AG04449 (cell line): Measurements from ENCODE around the gene SMIM33.
"Not testable (repeated sequence)": the region's sequence is repeated elsewhere in the genome, so short reads cannot be mapped to it uniquely, and the experiment has no call there.

Experiments used
- CTCF ChIA-PET: fragments of 350-600 bp; formaldehyde crosslinking; extraction: SDS; loops from one replicate; lab custom pipeline; 2021; ENCODE audit warnings: antibody characterized with exemption; lab: Yijun Ruan, JAX
- POLR2A ChIA-PET: fragments of 400-600, 350-600 bp; formaldehyde crosslinking; extraction: SDS; loops from one replicate; lab custom pipeline; 2020; ENCODE audit warnings: antibody characterized with exemption, inconsistent platforms; lab: Yijun Ruan, JAX
- DNase-seq: peaks from one replicate; pipeline ENCODE4 v3.0.0-alpha.2; 2010; ENCODE audit warnings: low read depth, low spot score
- H3K4me3 ChIP-seq: 2 replicates; pipeline ENCODE4 v1.5.1; 2011; ENCODE audit warnings: low read depth, mild to moderate bottlenecking, control low read depth, low read length
- CTCF ChIP-seq: IDR thresholded peaks from one replicate; pipeline ENCODE4 v1.5.1; 2011; ENCODE audit warnings: mild to moderate bottlenecking, moderate library complexity, low read length, control low read depth, inconsistent platforms; ENCODE audit not compliant: insufficient read depth; ENCODE audit errors: missing control alignments

The SMIM33 gene

DNA sequence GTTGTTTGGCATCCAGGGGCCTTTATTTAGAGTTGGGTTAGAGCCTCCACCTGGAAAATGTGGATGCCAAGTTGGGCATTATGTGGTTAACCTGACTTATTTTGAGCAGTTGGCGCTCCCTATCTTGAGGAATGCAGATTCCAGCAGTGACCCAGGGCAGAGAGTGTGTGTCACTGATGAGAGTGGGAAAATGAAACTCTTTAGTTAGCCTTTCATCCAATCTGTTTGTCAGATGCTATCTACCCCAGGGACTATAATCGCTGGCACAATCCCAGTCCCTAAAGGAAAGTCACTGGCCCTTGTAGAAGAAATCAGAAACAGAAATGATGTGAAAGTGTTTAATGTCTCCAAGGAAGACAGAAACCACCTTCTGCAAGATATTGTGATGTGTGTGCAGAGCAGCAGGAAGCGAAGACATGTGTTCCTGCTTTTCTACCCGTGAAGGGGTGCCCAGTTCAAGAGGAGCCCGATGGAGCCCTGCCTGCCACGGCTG lies 21.9 kb downstream of the SMIM33 start:
- CTCF ChIA-PET: interaction anchor here (1.0 to 14.5 kb wide), 3 partner anchors 22 to 73 kb away, joined by 4 to 186 read pairs (median 5); no protein-coding TSS in a partner anchor
- no peak overlapping the region for H3K4me3 ChIP-seq
- POLR2A ChIA-PET: no interaction called here
- TF ChIP-seq CTCF: no peak
- DNase-seq: no peak

GRCh38 chr5:139494256-139494655 lies 23.5 kb downstream of the SMIM33 start:
- ChIA-PET POLR2A (interaction anchor here (1.4 kb wide), 1 partner anchor 12 kb away, joined by 6 read pairs; the partner anchor contains the start of gene STING1), CTCF (interaction anchor here (1.0 to 14.5 kb wide), 6 partner anchors 10 to 74 kb away, joined by 3 to 186 read pairs (median 17); partner anchors contain the start of gene STING1)
- no peak for DNase-seq
- H3K4me3 ChIP-seq: no peak overlapping the region
- TF ChIP-seq CTCF: no peak

- CTCF ChIA-PET: interaction anchor here (1.0 to 14.5 kb wide), 5 partner anchors 9 to 74 kb away, joined by 3 to 186 read pairs (median 26); partner anchors contain the start of gene STING1
- DNase-seq: no peak
- no peak overlapping the region for H3K4me3 ChIP-seq
- no peak for TF ChIP-seq CTCF
- POLR2A ChIA-PET: interaction anchor here (1.4 kb wide), 1 partner anchor 13 kb away, joined by 6 read pairs; the partner anchor contains the start of gene STING1
Measured at GRCh38 chr5:139494832-139495231, 24.0 kb downstream of the SMIM33 start.

DNA sequence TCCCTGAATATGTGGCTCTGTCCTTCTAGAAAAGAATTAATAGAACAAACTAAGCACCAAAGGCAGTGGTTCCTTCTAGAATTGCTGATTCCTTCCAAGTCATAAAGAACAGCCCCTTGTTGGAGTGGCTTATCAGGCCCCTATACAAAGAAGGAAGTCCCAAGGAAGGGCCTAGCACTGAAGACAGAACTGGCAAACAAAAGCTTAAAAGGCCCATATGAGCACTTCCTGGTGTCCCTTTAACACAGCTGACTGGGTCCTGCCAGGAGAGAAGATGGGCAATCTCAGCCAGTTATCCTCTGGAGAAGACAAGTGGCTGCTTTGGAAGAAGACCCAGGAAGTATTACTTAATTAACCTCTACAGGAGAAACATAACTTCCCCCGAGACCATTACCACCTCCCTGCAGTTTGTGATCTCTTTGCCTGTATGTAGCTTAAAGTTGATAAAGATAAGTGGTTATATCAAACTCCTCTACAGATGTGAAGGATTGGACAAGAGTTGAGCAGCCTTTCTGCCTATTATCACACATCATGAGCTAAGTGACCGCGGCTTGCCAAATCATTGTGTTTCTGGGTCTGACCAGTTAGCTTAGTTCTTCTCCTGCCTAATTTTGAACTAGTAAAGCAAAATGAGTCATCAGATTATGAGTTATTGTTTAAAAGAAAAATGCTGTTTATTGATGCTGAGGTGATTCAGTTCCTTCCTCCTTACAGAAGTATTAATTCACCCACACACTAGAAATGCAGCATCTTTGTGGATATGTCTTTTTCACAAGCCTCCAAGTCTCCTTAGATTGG lies 25.0 kb downstream of the SMIM33 start:
- no peak for TF ChIP-seq CTCF
- DNase-seq: no peak
- ChIA-PET CTCF (interaction anchor here (1.3 to 14.5 kb wide), 4 partner anchors 14 to 75 kb away, joined by 8 to 186 read pairs (median 26); partner anchors contain the start of gene STING1), POLR2A (interaction anchor here (1.2 kb wide), 1 partner anchor 14 kb away, joined by 4 read pairs; the partner anchor contains the start of gene STING1)
- H3K4me3 ChIP-seq: no peak overlapping the region

DNA sequence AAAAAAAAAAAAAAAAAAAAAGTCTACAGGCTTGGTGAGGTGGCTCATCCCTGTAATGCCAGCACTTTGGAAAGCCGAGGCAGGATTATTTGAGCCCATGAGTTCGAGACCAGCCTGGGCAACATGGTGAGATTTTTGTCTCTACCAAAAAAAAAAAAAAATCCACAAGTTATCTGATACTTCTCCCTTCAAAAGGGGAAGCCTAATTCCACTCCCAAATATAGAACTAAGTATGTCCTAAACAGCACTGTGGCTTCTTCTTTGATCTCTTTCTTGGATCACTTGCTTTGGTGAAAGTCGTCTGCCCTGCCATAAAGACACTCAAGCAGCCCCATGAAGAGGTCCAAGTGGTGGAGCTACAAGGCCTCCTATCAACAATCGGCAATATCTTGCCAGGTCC lies 30.6 kb downstream of the SMIM33 start:
- no peak for TF ChIP-seq CTCF
- ChIA-PET CTCF (interaction anchor here (14.5 kb wide), 1 partner anchor 14 kb away, joined by 186 read pairs; no protein-coding TSS in a partner anchor), POLR2A (no interaction called here)
- DNase-seq: no peak
- H3K4me3 ChIP-seq: no peak overlapping the region

- POLR2A ChIA-PET, H3K4me3 ChIP-seq, DNase-seq: not testable (repeated sequence)
- CTCF ChIA-PET: interaction anchor here (1.0 to 14.5 kb wide), 3 partner anchors 9 to 82 kb away, joined by 3 to 186 read pairs (median 3); no protein-coding TSS in a partner anchor
Measured at GRCh38 chr5:139503036-139503817, 32.4 kb downstream of the SMIM33 start.

DNA sequence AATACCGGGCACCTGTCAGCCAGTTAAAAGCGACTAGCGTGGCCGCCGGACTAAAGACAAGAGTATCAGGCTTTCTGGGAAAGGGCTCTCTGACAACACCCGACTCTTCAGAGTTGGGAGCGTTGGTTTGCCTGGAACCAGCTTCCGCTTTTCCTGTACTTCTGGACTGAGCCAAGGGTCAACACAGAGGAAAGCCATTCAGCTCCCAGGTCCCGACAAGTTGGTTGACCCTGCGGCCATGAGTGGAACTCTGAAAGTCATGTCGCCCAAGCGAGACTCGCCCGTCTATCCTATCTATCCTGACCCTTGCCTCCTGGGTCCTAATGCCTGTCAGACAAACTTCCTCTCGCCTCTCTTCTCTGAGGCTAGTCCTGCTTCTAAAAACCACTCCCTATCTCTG lies 33.1 kb downstream of the SMIM33 start:
- DNase-seq, H3K4me3 ChIP-seq, POLR2A ChIA-PET: not testable (repeated sequence)
- CTCF ChIA-PET: interaction anchor here (1.0 to 14.5 kb wide), 3 partner anchors 10 to 81 kb away, joined by 3 to 186 read pairs (median 21); no protein-coding TSS in a partner anchor

- DNase-seq, H3K4me3 ChIP-seq: not testable (repeated sequence)
- ChIA-PET POLR2A (interaction anchor here (0.5 kb wide), 1 partner anchor 25 kb away, joined by 4 read pairs; no protein-coding TSS in a partner anchor), CTCF (interaction anchor here (4.5 to 14.5 kb wide), 2 partner anchors 10 to 82 kb away, joined by 21 to 186 read pairs; no protein-coding TSS in a partner anchor)
Measured at GRCh38 chr5:139504722-139505121, 33.9 kb downstream of the SMIM33 start.
